Stimulated activated CD8-positive, alpha-beta memory T cell treated with anti-CD3 and anti-CD28 coated beads, Interleukin-12 subunit alpha, Interleukin-12 subunit beta, amount 100 ng/mL, for 24 hours (primary cell): ENCODE data around the gene RNF44.

Experiments
- DNase-seq: peaks from one replicate; pipeline ENCODE4 v3.0.0-alpha.2; 2020; ENCODE audit errors: extremely low read depth

Gene RNF44

DNA sequence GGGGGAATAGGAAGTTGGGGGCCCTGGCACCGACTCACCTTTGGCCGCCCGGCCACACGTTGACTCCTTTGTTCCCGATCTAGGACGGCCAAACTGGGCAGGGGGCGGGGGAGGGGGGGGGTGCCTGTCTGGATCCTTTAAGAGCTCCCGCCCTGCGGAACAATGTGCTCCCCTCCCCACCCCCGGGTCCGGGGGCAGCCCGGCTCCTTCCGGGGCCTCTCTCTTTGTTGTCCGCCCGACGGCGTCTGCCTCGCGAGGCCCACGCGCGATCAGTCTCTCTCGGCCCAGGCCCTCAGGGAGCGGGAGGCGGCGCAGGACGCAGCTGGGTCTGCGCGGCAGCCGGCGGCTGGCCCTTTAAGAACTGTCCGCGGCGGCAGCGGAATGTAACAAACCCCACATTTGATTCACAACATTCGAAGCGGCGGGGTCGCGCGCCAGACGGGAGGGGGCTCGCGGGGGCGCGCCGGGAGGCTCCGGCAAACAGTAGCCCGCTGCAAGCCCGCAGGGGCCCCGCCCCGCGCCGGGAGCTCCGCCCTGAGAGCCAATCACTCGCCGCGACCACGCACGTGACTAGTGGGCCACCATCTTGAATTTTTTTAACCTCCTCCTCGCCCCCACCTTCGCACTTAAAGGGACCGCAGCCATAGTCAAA lies at the start of gene RNF44:
Gene RNF44, minus strand, starts transcription at position 501 of the 652 bp plus-strand sequence. CDS start 4,930 bp downstream, outside the sequence.
- DNase-seq = peak; percentile 97

DNA sequence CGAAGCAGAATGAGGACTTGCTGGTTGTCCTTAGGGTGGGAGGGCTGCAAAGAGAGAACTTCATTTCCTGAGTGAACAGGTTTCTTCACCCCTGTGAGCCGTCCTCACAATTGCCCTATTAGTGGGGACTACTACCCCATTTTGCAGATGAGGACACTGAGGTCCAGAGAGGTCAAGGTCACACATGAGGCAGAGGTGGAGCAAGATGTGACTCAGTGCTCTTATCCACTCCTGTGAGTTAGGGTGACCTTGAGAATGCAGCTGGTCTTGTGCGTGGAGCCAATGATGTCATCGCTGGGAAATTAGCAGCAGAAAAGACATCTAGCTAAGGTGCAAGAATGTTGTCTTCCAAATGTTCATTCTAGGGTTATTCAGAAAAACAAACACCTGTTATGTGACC lies 45.9 kb upstream of the RNF44 start:
- DNase-seq = no peak

DNA sequence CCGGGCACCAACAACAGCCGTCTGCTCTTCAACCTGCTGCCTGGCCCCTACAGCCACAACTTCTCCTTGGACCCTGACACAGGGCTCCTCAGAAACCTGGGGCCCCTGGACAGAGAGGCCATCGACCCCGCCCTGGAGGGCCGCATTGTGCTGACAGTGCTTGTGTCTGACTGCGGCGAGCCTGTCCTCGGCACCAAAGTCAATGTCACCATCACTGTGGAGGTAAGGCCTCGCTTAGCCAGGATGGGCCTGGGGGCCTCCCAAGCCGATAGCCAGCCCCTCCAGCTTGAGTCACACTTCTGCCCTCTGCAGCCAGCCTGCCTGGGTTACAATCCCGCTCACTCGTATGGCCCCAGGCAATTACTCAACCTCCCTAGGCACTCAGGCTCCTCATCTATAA lies 44.2 kb upstream of the RNF44 start:
- no peak for DNase-seq

DNA sequence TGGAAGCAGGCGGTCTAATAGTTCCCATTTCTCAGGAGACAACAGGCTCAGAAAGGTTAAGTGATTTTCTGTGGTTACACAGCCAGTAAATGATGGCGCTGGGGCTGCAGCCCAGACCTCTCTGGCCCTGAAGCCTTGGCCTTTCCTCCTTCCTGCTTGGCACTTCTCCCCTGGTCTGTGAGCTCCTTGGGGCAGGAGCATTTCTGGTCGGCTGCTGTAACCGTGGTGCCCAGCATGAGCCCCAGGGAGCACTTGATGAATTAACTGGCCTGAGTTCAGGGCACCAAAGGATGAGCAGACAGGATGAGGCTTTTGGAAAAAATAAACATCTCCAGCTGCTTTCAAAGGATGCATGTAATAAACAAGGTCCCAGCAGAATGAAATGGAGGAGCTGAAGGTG lies 42.1 kb upstream of the RNF44 start:
- no peak for DNase-seq

DNA sequence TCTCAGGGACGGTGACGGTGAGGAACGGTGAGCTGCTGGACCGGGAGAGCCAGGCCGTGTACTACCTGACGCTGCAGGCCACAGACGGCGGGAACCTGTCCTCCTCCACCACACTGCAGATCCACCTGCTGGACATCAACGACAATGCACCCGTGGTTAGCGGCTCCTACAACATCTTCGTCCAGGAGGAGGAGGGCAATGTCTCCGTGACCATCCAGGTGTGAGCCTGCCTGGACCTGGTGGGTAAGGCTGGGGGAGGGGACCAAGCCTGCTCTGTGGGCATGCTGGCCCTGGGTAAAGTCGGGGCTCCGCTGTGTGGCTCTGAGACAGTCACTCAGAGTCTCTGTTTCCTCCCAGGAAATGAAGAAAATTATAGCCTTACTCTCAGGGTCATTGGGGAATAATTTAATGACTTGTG lies 41.2 kb upstream of the RNF44 start:
- no peak for DNase-seq

DNA sequence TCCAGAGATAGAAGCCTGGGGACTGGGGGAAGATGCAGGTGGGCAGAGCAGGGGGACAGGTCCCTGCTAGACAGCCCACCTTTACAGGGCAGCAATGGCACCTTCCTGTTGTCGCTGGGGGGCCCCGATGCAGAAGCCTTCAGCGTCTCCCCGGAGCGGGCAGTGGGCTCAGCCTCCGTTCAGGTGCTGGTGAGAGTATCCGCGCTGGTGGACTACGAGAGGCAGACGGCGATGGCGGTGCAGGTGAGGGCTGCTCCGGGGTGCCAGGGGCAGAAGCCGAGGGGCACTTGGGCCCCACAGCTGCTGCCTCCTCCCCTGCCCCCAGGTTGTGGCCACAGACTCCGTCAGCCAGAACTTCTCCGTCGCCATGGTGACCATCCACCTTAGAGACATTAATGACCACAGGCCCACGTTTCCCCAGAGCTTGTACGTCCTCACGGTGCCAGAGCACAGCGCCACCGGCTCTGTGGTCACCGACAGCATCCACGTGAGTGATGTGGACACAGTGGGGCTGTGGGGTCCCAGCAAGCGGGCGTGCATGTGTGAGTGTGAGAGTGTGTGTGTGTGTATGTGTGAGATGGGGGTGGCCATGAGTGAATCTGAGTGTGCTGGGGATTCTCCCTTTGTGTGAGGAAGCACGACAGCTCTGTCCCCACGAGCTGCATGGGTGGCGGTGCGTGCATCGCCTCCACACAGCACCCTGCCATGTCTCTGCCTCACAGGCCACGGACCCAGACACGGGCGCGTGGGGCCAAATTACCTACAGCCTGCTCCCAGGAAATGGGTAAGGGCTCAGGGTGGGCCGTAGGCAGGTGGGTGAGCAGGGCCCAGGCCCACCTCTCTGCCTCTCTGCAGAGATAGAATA lies 40.3 kb upstream of the RNF44 start:
- DNase-seq = no peak

DNA sequence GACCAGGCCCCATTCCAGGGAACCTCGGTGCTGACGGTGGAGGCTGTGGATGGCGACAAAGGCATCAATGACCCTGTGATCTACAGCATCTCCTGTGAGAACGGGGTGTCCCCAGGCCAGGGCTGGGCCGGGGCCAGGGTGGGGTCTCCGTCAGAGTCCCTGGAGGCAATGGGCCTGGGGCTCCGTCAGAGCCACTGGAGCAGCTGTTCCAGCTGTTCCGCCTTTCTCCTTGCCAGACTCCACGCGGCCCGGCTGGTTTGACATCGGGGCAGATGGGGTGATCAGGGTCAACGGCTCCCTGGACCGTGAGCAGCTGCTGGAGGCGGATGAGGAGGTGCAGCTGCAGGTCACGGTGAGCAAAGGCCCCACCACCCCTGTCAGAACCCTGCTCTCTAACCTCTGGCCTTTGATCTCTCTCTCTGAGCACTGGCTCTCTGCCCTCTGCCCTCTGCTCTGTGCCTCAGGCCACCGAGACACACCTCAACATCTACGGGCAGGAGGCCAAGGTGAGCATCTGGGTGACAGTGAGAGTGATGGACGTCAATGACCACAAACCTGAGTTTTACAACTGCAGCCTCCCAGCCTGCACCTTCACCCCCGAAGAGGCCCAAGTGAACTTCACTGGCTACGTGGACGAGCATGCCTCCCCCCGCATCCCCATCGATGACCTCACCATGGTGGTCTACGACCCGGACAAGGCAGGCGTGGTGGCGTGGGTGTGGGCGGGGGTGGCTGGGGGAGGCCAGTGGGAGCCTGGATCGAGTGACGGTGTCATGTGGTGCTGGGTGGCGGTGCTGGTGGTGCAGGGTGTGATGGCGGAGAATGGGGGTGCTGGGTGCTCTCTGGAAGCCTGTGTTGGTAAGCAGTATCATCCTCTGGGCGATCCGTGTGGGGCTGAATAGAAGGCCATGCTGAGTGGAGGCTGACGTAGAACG lies 38.6 kb upstream of the RNF44 start:
- DNase-seq = no peak

DNA sequence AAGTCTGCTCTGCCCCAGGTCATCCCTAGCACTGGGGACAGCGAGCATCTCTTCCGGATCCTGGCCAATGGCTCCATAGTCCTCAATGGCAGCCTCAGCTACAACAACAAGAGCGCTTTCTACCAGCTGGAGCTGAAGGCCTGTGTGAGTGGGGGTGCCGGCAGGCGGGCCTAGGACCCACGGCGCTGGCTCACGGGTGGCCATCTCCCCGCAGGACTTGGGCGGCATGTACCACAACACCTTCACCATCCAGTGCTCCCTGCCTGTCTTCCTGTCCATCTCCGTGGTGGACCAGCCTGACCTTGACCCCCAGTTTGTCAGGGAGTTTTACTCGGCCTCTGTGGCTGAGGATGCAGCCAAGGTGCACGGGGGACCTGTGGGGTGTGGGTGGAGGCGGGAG lies 37.9 kb upstream of the RNF44 start:
- no peak for DNase-seq

DNA sequence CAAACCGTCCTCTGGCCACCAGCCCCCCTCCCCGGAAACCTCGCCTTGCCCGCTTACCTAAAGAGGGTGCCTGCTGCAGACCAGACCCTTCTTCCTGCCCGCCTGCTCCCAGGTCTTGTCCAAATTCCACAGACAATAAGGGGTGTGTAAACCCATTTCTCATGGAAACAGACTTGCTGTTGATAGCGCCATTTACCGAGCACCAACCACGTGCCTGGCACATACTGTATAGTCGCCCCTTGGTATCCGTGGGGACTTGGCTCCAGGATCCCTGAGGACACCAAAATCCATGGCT lies 37.0 kb upstream of the RNF44 start:
- no peak for DNase-seq

DNA sequence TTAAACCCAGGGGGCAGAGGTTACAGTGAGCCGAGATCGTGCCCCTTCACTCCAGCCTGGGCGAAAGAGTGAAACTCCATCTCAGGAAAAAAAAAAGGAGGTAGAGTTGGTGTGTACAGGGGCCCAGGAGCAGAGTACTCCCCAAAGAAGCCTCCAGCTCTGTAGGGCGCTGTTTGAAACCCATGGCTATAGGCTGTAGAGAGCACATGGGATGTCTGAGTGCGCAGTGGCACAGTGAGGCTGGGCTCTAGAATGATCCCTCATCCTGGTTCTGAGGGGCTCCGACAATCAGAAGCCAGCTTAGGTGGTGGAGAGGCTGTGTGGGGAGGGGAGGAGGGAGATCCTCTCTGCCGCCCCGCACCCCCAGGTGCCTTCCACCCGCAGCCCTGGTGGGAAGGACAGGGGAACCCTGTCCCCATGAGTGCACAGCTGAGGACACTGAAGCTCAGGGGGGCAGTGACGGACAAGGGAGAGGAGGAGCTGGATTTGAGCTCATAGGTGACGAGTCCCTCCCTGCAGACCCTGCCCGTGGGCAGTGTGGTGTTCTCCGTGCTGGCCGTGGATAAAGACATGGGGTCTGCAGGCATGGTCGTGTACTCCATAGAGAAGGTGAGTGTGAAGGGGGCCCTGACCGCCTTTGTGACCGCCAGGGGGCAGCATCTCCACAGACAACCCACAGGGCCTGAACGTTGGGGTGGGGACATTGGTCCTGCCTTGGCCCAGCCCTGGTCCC lies 36.5 kb upstream of the RNF44 start:
- DNase-seq = peak; percentile 47

DNA sequence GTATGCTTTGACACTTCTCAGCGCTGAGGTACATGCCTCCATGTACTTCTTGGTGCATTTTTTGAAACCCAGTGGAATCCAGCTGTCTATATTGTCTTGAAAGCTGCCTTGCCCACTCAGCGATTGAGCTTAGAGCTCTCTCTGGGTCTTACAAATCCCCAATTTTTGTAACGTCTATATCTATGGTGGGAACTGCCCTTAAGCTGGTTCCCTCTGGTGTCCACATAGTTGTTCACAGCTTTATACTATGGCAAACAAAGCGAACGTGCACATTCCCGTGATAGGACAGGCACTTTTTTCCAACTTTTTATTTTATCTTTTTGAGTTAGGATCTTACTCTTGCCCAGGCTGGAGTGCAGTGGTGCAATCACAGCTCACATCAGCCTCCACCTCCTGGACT lies 32.8 kb upstream of the RNF44 start:
- DNase-seq = no peak

DNA sequence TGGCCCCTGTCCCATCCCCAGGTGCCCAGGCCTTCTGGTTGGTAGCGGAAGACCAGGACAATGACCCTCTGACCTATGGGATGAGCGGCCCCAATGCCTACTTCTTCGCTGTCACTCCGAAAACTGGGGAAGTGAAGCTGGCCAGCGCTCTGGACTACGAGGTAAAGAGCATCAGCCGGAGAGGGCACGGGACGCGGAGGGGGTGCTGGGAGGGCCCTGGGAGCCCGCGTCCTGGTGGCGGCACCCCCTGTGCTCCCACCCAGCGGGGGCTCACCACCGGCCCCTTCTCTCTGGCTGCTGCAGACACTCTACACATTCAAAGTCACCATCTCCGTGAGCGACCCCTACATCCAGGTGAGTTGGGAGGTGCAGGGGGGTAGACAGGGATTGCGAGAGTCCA lies 31.5 kb upstream of the RNF44 start:
- no peak for DNase-seq

DNA sequence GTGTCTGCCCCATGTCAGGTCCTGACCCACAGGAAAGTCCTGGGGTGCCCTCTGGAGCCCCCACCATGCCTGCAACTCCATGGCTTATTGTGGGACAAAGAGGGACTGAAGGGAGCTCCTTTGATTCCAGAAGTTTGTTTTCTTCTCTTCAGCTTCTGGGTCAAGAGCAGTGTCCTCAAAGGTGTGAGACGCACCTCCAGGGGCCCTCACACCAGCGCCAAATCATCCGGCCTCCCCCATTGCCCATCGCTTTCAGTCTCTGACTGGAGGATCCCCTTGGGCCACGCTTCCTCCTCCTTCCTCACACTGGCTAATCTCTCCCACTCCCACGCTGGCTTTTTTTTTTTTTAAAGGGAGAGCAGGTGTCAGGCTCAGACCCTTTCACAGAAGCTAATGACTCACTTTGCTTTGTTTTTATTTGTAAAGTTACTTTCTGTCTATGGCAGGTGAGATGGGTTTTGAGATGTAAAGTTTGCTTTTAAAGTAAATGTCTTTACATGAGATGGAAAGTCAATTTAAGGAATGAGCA lies 28.6 kb upstream of the RNF44 start:
- no peak for DNase-seq

DNA sequence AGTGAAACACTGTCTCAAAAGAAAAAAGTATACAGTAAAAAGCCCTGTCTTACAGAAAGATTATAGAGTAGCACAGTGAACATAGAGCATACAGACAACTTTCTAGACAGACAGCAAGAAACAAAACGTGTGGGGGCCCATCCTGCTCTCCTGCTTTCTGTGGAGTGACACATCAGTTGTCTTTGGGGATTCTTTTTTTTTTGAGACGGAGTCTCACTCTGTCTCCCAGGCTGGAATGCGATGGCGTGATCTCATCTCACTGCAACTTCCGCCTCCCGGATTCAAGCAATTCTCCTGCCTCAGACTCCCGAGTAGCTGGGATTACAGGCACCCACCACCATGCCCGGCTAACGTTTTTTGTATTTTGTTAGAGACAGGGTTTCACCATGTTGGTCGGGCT lies 26.8 kb upstream of the RNF44 start:
- no peak for DNase-seq

DNA sequence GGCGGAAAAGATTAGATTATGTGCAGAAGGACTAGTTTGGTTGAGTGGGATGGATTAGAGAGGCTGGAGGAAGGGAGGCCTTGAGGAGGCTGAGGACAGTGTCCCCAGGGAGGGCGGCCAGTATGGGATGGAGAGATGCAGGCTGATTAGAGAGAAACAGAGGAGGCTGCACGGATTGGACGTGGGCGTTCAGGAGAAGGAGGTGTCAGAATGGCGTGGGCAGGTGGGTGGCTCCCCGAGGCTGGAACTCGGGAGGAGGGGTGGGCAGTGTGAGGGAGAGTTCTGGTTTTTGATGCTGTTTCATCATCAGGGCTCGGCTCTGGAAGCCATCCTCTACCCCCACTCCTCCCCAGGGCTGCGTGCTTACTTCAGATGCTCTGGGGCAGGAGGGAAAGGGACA lies 25.0 kb upstream of the RNF44 start:
- DNase-seq = no peak

DNA sequence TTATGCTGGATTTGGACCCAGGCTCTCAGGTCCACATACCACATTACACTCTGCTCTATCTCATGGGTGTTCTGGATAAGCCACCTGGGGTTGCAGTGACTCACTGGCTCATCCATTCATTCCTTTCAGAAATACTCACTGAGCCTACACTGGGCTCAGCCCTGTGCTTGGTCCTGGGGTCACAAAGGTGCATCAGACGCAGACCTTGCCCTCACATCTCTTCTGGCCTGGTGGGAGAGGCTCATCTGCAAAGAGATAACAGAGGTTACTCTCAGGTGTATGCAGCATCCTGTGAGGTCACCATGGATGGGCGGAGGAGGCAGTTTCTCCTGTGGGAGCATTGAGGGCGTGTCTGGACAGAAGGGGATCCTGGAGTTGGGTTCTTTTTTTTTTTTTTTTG lies 24.1 kb upstream of the RNF44 start:
- no peak for DNase-seq

DNA sequence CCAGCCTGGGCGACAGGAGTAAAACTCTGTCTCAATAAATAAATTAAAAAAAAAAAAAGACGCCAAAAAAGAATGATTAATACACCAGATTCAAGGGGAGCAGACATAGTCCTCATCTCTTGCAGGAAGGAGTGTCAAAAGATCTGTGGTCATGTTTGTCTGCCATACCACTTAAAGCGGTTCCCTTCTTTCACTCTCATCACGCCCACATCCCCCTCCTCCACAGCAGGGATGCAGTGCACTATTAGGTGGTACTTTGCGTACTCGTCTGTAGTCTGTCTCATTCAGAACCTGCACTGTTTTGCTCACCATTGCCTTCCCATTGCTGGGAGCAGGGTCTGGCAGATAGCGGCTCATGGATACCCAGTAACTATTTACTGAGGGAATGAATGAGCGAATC lies 23.2 kb upstream of the RNF44 start:
- DNase-seq = no peak

DNA sequence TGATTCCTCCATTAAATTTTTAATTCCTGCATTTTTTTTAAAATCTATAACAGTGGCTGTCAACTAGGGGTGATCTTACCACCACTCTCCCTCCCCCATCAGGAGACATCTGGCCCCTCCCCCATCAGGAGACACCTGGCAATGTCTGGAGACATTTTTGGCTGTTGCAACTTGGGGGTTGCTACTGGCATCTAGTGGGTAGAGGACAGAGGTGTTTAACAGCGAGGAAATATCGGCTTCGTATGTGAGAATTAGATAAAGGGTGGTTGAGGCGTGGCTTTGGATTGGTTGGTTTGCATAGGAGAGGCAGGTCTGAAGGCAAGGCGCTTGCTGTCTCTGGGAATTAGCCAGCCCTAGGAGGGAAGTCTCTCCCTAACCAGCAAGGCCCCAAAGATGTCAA lies 22.5 kb upstream of the RNF44 start:
- DNase-seq = no peak

DNA sequence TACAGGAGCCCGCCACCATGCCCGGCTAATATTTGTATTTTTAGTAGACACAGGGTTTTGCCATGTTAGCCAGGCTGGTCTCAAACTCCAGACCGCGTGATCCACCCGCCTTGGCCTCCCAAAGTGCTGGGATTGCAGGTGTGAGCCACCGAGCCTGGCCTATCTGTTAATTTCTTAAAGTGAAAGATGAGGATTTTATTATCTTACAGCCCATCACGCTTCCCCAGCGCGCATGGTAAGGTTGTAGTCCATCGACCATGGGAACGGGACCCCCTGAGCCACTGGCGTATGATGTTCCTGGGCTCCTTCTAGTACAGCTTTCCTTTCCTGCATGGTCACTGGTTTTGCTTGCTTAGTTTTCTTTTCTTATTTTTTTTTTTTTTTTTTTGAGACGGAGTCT lies 20.6 kb upstream of the RNF44 start:
- DNase-seq = no peak

DNA sequence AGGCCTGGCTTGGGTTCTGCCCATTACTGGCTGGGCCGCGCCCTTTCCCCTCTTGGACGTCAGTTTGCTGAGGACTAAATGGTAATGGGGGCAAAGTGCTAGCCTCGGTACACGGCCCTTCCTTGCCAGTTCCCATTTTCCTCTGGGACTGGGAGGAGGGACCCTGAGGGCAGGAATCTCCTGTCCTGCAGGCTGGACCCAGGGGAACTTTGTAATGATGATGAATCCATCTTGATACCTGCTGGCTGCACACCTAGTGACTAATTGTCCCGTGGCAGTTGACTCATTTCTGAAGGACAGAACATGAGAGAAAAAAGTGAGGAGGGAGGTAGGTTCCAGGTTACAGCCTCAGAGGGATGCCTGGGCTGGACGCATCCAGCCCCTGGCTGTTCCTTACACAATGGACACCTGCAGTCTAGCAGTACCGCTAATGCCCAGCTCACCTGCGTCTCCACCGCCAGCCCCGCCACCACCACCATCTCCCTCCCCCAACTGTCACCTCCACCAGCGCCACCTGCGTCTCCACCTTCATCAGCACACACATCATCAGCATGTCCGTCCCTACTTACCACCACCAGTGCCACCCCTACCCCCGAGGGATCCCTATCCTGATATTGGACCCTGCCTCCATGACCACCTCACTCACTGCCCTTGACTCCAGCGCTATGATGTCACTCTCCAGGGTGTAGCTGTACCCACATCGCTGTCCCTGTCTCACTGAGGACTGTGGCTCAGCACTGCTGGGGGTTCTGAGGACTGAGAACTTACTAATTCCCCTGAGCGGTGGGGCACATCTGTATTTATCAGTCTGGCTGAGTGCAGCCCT lies 16.3 kb upstream of the RNF44 start:
- no peak for DNase-seq
